HepG2 (cell line): ENCODE data around the gene PRKACB. TPM values are rescaled to one million over a fixed set of nuclear protein-coding genes. Genes with fewer than 3 reads are reported as not detected.

Experiments used
- ATAC-seq: fragments of 200-7000 bp; cut with Tn5 transposase; 3 replicates; pipeline ENCODE4 v1.9.1; 2020; ENCODE audit warnings: mild to moderate bottlenecking, moderate library complexity
- BruUV-seq: library from RNA; stranded (reverse); fragments of 400-500 nt; replicated peaks from 2 replicates; lab custom pipeline; 2021; lab: Mats Ljungman, UMichigan
- CTCF ChIA-PET: fragments of 300-600 bp; formaldehyde crosslinking; extraction: SDS; loops from one replicate; lab custom pipeline; 2021; ENCODE audit warnings: low total read pairs, inconsistent platforms, low intra/inter-chr PET ratio; lab: Yijun Ruan, JAX
- POLR2A ChIA-PET: fragments of 350-600 bp; sonication (Branson Sonifier 250); formaldehyde crosslinking; loops from one replicate; lab custom pipeline; 2020; ENCODE audit warnings: antibody characterized with exemption, inconsistent platforms; lab: Yijun Ruan, JAX
- DNase-seq: peaks from one replicate; pipeline ENCODE4 v3.0.0-alpha.2; 2015; ENCODE audit warnings: low spot score
- FAIRE-seq: peaks from 3 replicates; lab custom pipeline; 2011; peaks lifted over from hg19 to GRCh38; lab: Jason Lieb, UNC
- H2AFZ ChIP-seq: one replicate; pipeline ENCODE4 v1.6.1; 2011; ENCODE audit warnings: low read length, inconsistent platforms
- H3K27ac ChIP-seq: fragments of 300-600 bp; 3 replicates; pipeline ENCODE4 v1.8.0; 2011; ENCODE audit warnings: mixed run types, mild to moderate bottlenecking, mixed read lengths, low read length, inconsistent platforms; ENCODE audit not compliant: insufficient read depth; ENCODE audit errors: extremely low read length
- H3K27me3 ChIP-seq, 2 experiments: fragments of 200-600 bp in 1 of 2; 2 replicates in 1 of 2; 3 replicates in 1 of 2; pipeline versions ENCODE4 v1.6.0 to v1.8.0; 2011; ENCODE audit warnings: low read length in 2 of 2, mild to moderate bottlenecking in 2 of 2, moderate library complexity in 2 of 2, inconsistent platforms in 1 of 2; ENCODE audit not compliant: insufficient read depth in 2 of 2, control insufficient read depth in 1 of 2
- H3K36me3 ChIP-seq, 2 experiments: fragments of 200-600 bp in 1 of 2; replicated peaks in 1 of 2; 2 replicates in 1 of 2; 3 replicates in 1 of 2; pipeline versions ENCODE4 v1.5.1 to v1.8.0; 2011; ENCODE audit warnings: low read length in 2 of 2, inconsistent platforms in 1 of 2; ENCODE audit not compliant: insufficient read depth in 2 of 2, control insufficient read depth in 1 of 2
- H3K4me1 ChIP-seq: 2 replicates; pipeline ENCODE4 v1.5.1; 2012; ENCODE audit warnings: low read length, inconsistent platforms; ENCODE audit not compliant: insufficient read depth
- H3K4me2 ChIP-seq: 2 replicates; pipeline ENCODE4 v1.6.0; 2011; ENCODE audit warnings: low read depth, low read length, inconsistent platforms
- H3K4me3 ChIP-seq, 3 experiments: fragments of 200-600 bp in 1 of 3; sonication (generic), shearing (Covaris generic) in 1 of 3; replicated peaks in 1 of 3; 2 replicates each; pipeline ENCODE4 v1.5.1; 2011 to 2016; ENCODE audit warnings: low read length in 3 of 3, inconsistent platforms in 2 of 3, low read depth in 2 of 3, mild to moderate bottlenecking in 2 of 3, control low read depth in 1 of 3, mixed read lengths in 1 of 3; ENCODE audit not compliant: insufficient read depth in 1 of 3
- H3K79me2 ChIP-seq: one replicate; pipeline ENCODE4 v1.6.1; 2011; ENCODE audit warnings: low read length, inconsistent platforms; ENCODE audit not compliant: insufficient read depth
- H3K9ac ChIP-seq: 2 replicates; pipeline ENCODE4 v1.6.0; 2011; ENCODE audit warnings: mild to moderate bottlenecking, low read depth, low read length, inconsistent platforms; ENCODE audit not compliant: insufficient read depth
- H3K9me3 ChIP-seq: 2 replicates; pipeline ENCODE4 v1.5.1; 2012; ENCODE audit warnings: mild to moderate bottlenecking, low read length
- H4K20me1 ChIP-seq: 2 replicates; pipeline ENCODE4 v1.6.0; 2011; ENCODE audit warnings: inconsistent platforms, mild to moderate bottlenecking, low read length, moderate library complexity; ENCODE audit not compliant: insufficient read depth
- FOXM1 ChIP-seq: sonication (generic); formaldehyde crosslinking; IDR thresholded peaks from 2 replicates; pipeline ENCODE4 v1.5.0; 2020; ENCODE audit warnings: missing genetic modification reagents
- MIER2 ChIP-seq: IDR thresholded peaks from 2 replicates; pipeline ENCODE4 v1.6.1; 2016; ENCODE audit warnings: missing biosample characterization, missing genetic modification reagents
- RELA ChIP-seq: sonication (generic); formaldehyde crosslinking; IDR thresholded peaks from 2 replicates; pipeline ENCODE4 v1.4.0; 2020; ENCODE audit warnings: missing genetic modification reagents
- XBP1 ChIP-seq: sonication (generic); formaldehyde crosslinking; IDR thresholded peaks from 2 replicates; pipeline ENCODE4 v1.5.0; 2020; ENCODE audit warnings: missing genetic modification reagents
- ZBTB43 ChIP-seq: sonication (generic); formaldehyde crosslinking; conservative IDR thresholded peaks from 2 replicates; pipeline ENCODE4 v1.4.0; 2020; ENCODE audit warnings: missing genetic modification reagents
- ZKSCAN1 ChIP-seq: fragments of 150-350 bp; IDR thresholded peaks from 2 replicates; pipeline ENCODE4 v1.6.1; 2014; ENCODE audit warnings: low read length
- ZNF234 ChIP-seq: sonication (generic); formaldehyde crosslinking; conservative IDR thresholded peaks from 2 replicates; pipeline ENCODE4 v1.5.1; 2020; ENCODE audit warnings: mild to moderate bottlenecking, missing genetic modification reagents
- ZNF432 ChIP-seq: sonication (generic); formaldehyde crosslinking; IDR thresholded peaks from 2 replicates; pipeline ENCODE4 v1.5.0; 2020; ENCODE audit warnings: missing genetic modification reagents, mild to moderate bottlenecking, borderline replicate concordance
- ZNF687 ChIP-seq: sonication (generic); formaldehyde crosslinking; IDR thresholded peaks from 2 replicates; pipeline ENCODE4 v1.5.1; 2020; ENCODE audit warnings: mild to moderate bottlenecking, missing genetic modification reagents, moderate library complexity
- ZNF691 ChIP-seq: sonication (generic); formaldehyde crosslinking; IDR thresholded peaks from 2 replicates; pipeline ENCODE4 v1.4.0; 2020; ENCODE audit warnings: missing genetic modification reagents, low read depth, mild to moderate bottlenecking, borderline replicate concordance
- WGBS: methylation state at CpG from one replicate; pipeline ENCODE4 v1.1.6; 2017; ENCODE audit warnings: low lambda C conversion rate; 5-methylcytosine and 5-hydroxymethylcytosine counted together
- in situ Hi-C: cut with HindIII; loops from 2 replicates; pipeline ENCODE4 v1.10.0; 2017; ENCODE audit warnings: low pct_unique_long_range_greater_than_20kb; ENCODE audit not compliant: extremely low pct_ligation_motif_present
- intact Hi-C: fragments of 100-400 bp; cut with micrococcal nuclease; formaldehyde crosslinking; loops from one replicate; pipeline ENCODE4 v1.10.0; 2022; ENCODE audit not compliant: unreplicated experiment
- polyA plus RNA-seq, 8 experiments: library from polyadenylated mRNA; depleted of rRNA in 3 of 8; stranded (reverse) in 7 of 8; unstranded in 1 of 8; fragments of >200 nt; fragmentation: Illumina TruSeq in 4 of 8; extraction: Trizol in 4 of 8; gene quantifications; 2 replicates each; pipeline versions ENCODE4 v1.2.1 to v1.2.3, GENCODE V29; 2011 to 2016; ENCODE audit warnings: low read depth in 4 of 8, missing spikeins in 1 of 8, mixed read lengths in 1 of 8; ENCODE audit not compliant: insufficient read depth in 1 of 8
- total RNA-seq, 5 experiments: library from RNA; depleted of rRNA; stranded (reverse); fragments of >200 nt; fragmentation: Illumina TruSeq; extraction: Trizol; gene quantifications; 2 replicates each; pipeline ENCODE4 v1.2.3, GENCODE V29; 2016; ENCODE audit warnings: low read depth in 1 of 5
- TF ChIP-seq, protein P1 (sequence below): sonication (generic); formaldehyde crosslinking; IDR thresholded peaks from 2 replicates; pipeline ENCODE4 v1.5.0; 2020; ENCODE audit warnings: missing genetic modification reagents

The PRKACB gene
- total and polyA plus RNA-seq, 2 of the 13 experiments (the other 11 are each of a cell fraction or from before 2014, with no cell fraction given), result 3.5 to 5.8 TPM

- no peak overlapping the region for H3K27ac ChIP-seq
Measured at GRCh38 chr1:84206375-84206774, 62.3 kb downstream of the PRKACB start.

More at GRCh38 chr1:84206375-84206774, 62.3 kb downstream of the PRKACB start:
- Histone ChIP-seq H3K4me2 (no peak overlapping the region), H3K36me3 (no peaks in the 10 kb centered on the region), H3K9ac (no peak overlapping the region), H3K4me1 (no peaks in the 10 kb centered on the region), H3K27me3 (no peaks in the 10 kb centered on the region), H3K9me3 (no peaks in the 10 kb centered on the region), H3K4me3 (no peak overlapping the region), H4K20me1 (no peaks in the 10 kb centered on the region), H3K79me2 (no peaks in the 10 kb centered on the region), H2AFZ (no peak overlapping the region)
- CTCF ChIA-PET, result no interaction called here
- in situ Hi-C loops (no loop called here), intact Hi-C loops (no loop called here)
- FAIRE-seq (no peak), ATAC-seq (no peak), DNase-seq (no peak)
- POLR2A ChIA-PET, result no interaction called here
- 100% methylated on average over 1 of the region's 1 CpG for WGBS
- TF ChIP-seq, protein P1, sequence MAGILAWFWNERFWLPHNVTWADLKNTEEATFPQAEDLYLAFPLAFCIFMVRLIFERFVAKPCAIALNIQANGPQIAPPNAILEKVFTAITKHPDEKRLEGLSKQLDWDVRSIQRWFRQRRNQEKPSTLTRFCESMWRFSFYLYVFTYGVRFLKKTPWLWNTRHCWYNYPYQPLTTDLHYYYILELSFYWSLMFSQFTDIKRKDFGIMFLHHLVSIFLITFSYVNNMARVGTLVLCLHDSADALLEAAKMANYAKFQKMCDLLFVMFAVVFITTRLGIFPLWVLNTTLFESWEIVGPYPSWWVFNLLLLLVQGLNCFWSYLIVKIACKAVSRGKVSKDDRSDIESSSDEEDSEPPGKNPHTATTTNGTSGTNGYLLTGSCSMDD, result no peak
- TF ChIP-seq ZNF691 (CRISPR knock-in tag) (no peak), ZKSCAN1 (no peak), ZNF432 (no peak), MIER2 (CRISPR knock-in tag) (no peak), FOXM1 (no peak), ZBTB43 (CRISPR knock-in tag) (no peak), RELA (CRISPR knock-in tag) (no peak), ZNF687 (no peak), XBP1 (CRISPR knock-in tag) (no peak), ZNF234 (CRISPR knock-in tag) (no peak)
- no TSS peak for BruUV-seq
